ENCODE data around the gene LY86.

LY86 gene

DNA sequence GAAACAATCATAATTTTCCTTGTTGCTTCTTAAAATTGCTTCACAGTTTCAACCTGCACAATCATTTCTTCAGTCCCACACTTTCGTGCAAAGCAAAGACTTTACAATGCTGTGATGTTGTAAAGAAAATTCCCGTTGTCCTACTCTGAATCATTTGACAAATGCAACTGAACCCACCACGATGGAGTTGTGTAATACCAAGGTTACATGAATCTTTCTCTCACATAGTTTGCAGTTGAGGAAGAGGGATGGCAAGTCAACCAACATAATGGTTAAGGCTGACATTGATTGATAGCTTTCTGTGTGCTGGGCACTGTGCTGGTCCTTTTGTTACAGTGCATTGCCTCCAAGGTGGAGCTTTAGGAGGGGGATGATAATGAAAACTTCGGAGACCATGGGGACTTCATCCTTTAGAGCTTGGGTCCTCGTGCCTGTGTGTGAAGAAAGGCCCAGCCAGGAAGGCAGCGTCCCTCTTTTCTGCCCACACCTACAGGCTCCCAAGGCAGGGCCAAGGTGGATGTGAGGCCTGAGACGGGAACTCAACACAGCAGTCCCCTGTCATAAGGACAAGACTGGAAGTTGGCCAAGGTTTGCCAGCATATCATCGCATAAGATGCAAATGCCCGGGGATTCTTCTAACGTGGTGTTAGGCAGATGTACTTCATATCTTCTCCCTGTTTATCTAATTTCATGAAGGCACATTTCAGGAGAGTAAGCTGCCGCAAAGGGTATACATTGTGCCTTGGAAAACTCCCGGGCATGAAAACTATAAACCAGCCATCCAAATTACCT, 96.9 kb downstream of the LY86 start:
- DNase-seq, result peak; percentile 66 to 94

DNA sequence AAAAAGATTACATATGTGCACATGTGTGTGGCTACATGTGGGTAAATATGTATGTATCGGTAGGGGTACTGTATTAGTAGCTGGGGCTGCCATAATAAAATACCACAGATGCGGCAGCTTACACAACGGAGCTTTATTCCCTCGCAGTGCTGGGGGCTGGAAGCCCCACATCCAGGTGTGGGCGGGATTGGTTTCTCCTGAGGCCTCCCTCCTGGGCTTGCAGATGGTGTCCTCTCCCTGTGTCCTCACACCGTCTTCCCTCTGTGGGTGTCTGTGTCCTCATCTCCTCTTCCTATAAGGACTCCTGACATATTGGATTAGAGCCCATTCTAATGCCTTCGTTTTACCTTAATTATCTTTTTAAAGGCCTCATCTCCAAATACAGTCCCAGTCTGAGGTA, 97.7 kb downstream of the LY86 start:
- DNase-seq, result no peak

DNA sequence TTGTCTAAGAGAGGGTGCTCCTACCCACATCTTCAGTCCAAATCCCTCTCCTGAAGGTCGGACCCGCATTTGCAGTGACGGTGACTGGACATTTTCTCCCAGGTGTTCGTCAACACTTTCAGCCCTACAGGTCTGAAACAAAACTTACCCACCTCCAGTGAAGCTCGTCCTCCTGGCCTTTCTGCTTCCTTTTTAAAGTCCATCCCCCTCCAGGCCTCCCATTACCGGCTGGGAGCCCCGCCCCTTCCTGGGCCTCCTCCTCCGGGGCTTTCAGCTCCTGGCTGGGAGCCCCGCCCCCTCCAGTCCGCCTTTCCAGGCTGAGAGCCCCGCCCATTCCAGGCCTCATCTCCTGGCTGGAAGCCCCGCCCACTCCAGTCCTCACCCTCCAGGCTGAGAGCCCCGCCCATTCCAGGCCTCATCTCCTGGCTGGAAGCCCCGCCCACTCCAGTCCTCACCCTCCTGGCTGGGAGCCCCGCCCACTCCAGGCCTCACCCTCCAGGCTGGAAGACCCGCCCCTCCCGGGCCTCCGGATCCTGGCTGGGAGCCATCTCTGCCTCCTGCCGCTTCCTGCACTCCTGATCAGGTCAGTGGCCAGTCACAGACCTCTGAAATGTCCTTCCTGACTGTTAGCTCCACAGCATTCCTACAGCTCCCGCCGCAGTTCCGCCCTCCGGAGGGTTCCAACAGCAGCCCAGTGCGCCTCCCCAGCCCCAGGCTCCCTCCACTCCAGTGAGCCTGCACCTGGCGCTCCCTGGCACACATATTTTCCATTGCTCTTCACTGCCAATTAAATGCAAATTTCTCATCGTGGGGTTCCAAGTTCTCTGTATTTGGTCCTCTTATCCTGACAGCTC, 98.5 kb downstream of the LY86 start:
- DNase-seq, result peak; percentile 79 to 91

DNA sequence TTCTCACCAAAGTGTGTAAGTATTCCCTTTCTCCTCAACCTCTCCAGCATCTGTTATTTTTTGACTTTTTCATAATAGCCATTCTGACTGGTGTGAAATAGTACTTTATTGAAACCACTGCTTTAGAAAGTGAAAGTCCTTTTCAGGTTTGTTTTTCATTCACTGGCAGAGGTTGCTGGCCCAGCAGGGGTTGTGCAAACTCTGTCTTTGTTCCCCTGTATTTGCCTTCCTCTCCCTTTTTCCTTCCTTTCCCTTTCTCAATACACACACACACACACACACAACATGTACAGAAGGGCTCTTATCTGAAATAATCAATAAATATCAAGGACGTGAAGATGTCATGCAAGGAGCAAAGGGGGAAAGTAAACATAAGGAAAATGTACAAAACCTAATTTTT, 99.8 kb downstream of the LY86 start:
- DNase-seq, result peak; percentile 42 to 53

DNA sequence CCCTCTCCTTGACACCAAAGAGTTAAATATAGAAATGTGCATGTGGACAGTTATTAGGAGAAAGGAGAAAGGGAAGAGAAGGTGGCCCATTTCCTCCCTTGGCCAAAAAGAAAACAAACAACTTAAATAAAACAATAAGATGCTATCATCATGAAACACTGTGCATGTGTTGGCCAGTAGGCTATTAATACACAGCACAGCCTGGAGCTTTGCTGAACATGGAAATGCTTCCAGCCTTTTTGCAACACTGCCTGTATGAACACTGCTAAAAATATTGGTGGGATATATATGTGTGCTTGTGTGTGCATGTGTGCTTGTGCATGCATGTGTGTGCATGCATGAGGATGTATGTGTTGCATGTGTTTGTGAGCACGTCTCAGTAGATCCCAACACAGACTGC, 100.4 kb downstream of the LY86 start:
- no peak for DNase-seq

DNA sequence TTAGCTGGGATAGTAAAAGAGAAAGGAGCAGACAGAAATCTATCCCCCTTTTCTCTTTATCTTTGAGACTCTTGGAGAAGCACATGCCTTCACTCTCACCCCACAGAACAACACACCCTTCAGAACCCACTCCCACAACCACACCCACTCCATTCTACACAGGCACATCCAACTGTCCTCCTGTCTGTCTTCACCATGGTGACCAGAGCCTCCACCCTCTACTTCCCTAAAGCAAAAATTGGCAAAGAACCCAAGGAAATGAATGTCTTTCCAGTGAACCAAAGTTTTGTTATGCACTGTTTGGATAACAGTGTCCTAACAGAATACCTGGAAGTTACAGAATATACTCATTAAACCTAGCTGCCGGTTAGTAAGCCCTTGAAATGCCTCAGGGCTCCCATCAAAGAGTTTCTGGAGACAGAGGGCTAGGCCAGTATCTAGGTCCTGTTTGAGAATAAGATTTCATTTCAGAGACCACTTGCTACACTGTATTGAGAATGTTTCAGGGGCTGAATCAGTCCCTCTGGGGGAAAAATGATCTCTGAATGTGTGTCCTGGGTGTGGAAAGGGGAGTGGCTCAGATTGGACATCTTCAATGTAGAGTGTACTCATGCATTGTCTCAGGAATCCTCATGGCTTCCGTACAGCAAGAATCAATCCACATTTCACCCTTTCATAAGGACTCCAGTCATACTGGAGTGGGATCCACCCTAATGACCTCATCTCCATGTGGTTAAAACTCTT, 101.1 kb downstream of the LY86 start:
- peak; percentile 53 to 55 for DNase-seq

DNA sequence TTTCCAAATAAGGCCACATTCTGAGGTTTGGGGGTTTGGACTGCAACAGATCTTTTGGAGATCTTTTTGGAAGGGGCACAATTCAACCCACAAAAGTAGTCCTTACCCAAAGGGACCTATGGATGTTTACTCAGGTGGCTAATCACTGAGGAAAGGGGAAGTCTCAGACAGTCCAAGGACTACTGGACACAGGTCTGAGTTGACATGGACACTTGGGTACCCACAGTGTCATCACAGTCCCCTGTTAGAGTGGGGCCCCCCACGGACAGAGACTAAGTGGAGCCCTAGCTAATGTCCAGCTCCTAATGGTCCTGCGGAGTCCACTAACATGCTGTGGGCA, 101.6 kb downstream of the LY86 start:
- no peak for DNase-seq

DNA sequence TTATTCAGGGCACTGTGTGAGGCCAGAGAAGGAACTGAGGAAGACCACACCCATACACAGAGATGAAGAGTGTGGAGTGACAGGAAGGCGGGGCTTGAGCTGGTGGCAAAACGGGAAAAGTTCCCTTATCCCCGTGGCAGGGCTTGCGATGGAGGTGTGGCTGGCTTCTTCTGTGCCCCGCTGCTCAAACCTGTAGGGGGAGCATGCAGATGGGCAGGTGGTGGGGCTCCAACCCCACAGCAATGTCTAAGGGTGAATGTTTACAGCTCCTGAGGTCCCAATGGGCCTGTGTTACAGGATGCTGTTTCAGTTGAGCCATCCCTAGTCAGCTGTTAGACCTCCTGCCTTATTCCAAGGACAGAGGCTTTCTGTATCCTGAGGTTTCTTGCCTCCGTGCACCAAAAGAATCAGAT, 105.9 kb downstream of the LY86 start:
- no peak for DNase-seq

DNA sequence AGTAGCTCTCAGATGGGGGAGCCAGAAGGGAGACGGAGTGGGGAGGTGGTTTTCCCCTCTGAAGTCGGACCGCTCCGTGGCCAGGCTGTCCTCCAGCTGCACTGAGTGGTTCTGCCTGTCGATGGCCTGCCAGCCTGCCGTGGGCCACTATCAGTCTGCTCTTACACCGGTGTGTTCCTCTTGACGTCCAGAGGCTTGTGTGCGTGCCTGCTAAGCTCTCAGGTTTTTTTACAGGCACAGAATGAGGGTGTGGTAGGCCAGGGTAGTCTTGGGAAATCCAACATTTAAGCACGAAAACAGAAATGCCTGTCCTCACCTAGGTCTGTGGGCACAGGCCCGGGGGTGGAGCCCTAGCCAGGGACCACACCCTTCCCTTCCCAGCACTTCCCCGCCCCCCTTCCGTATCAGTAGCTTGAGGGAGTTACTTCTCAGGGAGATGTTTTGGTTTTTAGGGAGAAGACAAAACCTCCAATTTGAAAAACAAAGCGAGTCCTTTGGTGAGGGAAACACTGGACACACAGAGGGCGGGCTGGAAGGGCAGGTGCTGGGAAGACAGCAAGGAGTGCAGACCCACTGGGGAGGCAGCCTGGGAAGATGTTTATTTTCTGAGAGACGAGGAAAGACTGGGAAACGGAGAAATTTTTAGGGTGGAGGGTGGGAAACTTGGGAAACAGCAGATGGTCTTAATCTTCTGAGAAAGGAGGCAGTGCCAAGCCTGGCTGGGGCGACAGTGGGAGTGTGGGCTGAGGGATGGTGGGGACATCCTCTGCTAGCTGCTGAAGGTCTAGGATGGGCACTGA, 106.5 kb downstream of the LY86 start:
- no peak for DNase-seq

DNA sequence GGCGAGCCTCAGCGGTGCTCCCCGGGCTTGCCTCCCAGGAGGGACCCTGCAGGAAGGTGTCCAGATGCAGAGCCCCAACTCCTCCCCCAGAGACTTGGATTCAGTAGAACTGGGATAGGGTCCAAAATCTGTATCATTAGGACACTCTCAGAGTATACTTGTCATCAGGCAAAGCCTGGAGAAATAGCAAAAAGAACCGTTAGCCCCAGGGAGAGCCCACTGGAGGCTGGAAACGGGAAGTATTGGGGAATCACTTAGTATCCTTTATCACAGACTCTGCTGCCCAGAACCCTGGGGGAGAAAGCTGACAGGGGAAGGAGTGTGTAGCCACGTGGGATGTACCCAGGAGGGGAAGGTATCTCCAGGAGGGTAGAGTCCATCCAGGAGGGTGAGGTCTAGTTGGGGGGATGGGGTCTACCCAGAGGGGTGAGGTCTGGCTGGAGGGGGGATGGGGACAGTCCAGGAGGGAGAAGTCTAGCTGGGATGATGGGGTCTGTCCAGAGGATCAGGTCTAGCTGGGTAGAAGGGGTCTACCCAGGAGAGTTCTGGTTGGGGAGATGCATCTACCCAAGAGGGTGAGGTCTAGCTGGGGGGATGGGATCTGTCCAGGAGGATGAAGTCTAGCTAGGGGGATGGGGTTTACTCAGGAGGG, 107.2 kb downstream of the LY86 start:
- peak in 1 of 2 donors; percentile 40 for DNase-seq

DNA sequence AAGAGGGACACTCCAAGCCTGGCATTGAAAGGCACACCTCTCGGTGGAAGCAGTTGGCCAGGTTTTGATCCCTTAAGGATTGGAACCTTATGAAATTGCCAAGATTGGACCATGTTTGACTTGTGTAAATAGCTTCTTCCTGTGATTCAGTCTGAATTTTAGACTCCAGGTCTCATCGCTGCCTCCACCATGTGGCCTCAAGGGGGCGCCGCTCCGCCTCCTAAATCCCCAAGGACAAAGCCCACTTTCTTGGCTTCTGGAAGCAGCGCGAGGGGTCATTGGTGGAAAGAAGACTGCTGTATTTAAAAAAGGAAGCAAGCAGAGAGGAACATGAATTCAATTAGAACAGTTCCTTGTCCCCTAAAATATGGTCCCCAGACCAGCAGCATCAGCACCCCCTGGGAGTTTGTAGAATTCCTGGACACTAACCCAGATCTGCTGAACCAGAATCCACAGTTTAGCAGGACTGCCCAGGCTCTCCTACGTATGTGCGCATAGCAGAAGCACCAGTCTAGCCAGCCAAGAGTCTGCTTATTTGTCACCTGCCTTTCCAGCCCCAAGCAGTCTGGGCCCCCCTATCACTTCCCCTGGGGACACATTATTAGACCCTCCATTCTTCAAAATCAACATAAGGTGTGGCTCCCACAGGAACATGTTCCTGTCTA, 108.5 kb downstream of the LY86 start:
- peak; percentile 59 to 76 for DNase-seq

DNA sequence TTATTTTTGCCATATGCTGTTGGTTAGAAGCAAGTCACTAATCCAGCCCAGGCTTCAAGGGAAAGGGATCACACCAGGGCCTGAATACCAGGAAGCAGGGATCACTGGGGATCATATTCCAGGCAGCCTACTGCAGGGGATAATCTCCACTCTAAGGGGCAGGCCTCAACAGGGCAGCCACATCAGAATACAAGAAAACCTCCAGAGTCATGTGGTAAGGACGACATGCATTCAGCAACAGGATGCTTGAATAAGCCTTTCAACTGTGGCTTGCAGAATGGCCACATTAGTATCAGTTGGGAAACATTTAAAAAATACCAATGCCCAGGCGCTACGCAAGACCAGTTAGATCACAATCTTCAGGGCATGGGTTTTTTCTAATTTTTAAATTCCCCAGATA, 109.1 kb downstream of the LY86 start:
- peak; percentile 43 to 67 for DNase-seq

DNA sequence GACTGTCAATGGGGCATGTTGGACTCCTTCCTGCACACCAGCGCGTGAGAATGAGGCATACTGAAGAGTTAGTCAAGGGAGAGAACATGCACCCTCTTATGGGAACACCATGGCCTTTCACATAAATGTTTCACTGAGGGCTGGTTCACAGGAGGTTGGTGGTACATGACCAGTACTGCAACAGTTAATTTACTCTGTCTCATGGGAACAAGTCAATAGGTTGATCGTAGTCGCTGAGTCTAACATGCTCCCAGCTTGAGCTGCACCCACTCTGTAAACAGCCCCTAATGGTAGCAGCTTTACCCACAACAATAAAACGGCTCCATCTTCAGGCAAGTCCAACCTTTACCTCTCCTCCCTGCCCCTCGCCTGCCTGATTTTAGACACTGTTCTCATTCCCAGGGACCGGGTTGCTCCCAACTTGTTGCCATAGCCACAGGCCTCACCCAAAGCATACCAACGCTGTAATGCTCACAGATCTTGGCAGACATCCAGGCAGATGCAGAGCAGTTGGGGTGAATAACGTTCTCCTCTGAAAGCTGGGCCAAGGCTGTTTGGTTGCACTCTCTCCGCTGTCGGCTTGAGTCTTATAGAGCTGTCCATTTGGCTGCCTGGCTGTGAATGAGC, 111.3 kb downstream of the LY86 start:
- peak in 1 of 2 donors; percentile 38 for DNase-seq

DNA sequence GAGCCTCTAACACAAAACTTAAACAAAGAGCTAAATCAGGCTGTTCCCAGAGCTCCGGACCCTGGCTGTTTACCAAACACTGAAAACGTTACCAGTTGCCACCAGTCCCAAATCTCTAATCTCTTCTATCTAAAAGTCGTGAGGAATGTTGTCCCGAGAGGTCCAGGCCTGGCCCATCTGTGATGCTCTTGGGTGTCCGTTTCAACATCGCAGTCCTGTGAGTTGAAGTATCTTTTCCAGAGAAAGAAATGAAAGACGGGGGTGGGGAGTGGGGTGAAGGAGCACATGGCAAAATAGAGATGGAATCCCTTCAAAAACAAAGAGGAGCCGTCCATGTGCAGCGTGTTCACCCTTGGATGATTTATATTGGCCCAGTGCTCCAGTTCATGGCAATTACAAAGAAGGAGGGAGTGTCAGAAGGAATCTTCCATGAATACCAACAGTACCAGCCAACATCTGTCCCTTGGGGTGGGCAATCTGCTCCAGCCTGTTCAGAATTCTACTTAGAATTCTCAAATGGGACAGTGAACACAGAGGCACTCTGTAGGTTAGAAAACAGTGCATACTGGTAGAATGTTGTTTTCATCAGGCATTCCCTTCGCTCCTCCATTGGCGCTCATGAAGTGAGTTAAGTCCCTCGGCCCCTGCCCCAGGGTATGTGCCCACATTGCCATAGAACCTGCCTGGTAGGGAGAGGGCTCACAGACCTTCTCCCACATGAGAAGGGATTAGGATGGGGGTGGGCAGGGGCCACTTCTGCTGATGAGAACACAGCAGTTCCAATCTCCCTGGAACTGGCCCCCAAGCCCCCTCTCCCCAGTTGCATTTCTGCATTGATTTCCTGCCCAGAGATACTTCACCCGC, 112.1 kb downstream of the LY86 start:
- no peak for DNase-seq

DNA sequence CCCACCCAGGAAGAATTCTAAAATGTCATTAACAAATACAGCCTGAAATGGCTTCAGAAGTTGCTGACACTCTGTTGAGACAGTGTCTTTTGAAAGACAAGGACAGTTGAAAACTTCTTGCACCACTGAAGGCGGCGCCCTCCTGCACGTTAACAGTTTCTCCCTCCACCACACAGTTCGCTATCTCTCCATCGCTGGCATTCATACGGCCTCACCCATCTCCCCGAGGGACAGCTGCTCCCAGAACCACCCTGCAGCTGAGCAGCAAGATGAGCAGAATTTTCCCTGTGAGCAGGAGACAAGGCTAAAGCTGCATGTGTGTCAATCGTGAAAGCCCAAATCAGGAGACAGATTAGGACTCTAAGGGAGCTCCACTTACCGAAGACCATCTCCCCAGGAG, 113.3 kb downstream of the LY86 start:
- no peak for DNase-seq

DNA sequence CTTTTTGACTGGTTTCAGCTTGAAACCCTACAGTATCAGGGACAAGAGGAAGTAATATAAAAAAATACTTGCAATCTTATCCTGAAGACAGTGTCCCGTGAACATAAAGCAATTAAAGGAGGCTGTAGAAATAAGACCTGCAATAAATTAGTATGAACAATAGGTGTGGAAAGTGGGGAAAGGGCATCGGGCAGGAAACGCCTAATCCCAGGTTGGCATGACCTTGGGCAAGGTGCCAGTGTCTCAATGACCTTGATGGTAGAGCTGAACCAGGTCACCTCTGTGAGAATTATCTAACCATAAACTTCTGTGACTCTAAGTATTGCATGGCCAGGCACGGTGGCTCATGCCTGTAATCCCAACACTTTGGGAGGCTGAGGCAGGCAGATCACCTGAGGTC, 115.2 kb downstream of the LY86 start:
- DNase-seq, result no peak
